ENCODE data around the gene ADARB1.

DNA sequence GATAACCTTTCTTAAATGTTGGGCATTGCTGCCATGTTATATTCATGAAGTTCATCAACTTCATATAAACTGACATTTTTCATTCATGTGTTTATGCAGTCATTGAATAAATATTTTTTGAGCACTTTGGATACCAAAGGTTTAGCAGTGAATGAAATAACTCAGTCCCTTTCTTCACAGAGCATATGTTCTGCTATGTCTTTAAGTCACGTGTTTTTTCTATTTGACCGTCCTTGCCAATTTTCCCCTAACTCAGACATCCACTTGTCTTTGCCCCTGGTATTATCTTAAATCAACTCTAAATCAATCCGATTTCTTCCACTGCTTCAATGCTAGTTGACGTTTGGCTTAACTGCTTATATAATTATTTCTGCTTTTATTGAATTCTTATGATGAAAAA, 16.6 kb downstream of the ADARB1 start:
- TF ChIP-seq YY1 (IDR thresholded peaks at IDR 0.05; ENCODE audit: low read depth) (no peak), REST (IDR thresholded peaks at IDR 0.05; ENCODE audit: low read depth, low read length) (no peak), JUND (IDR thresholded peaks at IDR 0.05) (no peak), CTCF (IDR thresholded peaks at IDR 0.05) (no peak), RFX5 (IDR thresholded peaks at IDR 0.05; ENCODE audit: low read length) (no peak), EP300 (IDR thresholded peaks at IDR 0.05; ENCODE audit: borderline replicate concordance in 1 of 2, low read depth in 1 of 2, low read length in 1 of 2) (no peak), GABPA (IDR thresholded peaks at IDR 0.05; ENCODE audit: low read depth) (no peak), SIN3A (IDR thresholded peaks at IDR 0.05; ENCODE audit: borderline replicate concordance, low read depth, low read length) (no peak), POLR2AphosphoS5 (IDR thresholded peaks at IDR 0.05; ENCODE audit: low read depth, low read length) (no peak), MEF2A (IDR thresholded peaks at IDR 0.05; ENCODE audit: borderline replicate concordance, low read depth) (no peak)
- TF ChIP-seq, protein P1, sequence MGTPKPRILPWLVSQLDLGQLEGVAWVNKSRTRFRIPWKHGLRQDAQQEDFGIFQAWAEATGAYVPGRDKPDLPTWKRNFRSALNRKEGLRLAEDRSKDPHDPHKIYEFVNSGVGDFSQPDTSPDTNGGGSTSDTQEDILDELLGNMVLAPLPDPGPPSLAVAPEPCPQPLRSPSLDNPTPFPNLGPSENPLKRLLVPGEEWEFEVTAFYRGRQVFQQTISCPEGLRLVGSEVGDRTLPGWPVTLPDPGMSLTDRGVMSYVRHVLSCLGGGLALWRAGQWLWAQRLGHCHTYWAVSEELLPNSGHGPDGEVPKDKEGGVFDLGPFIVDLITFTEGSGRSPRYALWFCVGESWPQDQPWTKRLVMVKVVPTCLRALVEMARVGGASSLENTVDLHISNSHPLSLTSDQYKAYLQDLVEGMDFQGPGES (IDR thresholded peaks at IDR 0.05; ENCODE audit: low read depth, low read length) = no peak
